Measurements from ENCODE around the gene SIN3B. TPM values are rescaled to one million over a fixed set of nuclear protein-coding genes. Genes with fewer than 3 reads are reported as not detected.

The SIN3B gene
- polyA plus RNA-seq, 1 of the 3 experiments (the other 2 are of a cell fraction), result 29.7 TPM

DNA sequence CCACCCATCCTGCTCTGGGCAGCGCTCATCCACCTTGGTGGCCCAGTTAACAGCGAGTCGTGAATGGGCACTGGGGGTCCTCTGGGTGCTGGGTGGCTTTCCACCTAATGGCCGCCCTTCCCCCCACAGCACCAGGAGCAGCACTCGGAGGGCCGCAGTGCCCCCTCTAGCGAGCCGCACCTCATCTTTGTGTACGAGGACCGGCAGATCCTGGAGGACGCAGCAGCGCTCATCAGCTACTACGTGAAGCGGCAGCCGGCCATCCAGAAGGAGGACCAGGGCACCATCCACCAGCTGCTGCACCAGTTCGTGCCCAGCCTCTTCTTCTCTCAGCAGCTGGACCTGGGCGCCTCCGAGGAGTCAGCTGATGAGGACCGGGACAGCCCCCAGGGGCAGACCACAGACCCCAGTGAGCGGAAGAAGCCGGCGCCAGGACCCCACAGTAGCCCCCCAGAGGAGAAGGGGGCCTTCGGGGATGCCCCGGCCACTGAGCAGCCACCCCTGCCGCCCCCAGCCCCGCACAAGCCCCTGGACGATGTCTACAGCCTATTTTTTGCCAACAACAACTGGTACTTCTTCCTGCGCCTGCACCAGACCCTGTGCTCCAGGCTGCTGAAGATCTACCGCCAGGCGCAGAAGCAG is 40.3 kb downstream of the SIN3B start:
- no peaks in the 10 kb centered on the region for H3K27me3 ChIP-seq (ENCODE audit: insufficient read depth)
- H3F3A ChIP-seq (replicated peaks; ENCODE audit: insufficient read depth), result no peaks in the 10 kb centered on the region
- WGBS (ENCODE audit: low lambda C conversion rate), result 98% methylated on average over 14 of the region's 30 CpGs
- H3K36me3 ChIP-seq (replicated peaks in 1 of 2; ENCODE audit: control insufficient read depth in 1 of 2, insufficient read depth in 2 of 2, low read length in 1 of 2), result peaks cover 10 to 55% of the 10 kb centered on the region in 2 experiments
- no peak overlapping the region for H3K4me3 ChIP-seq (ENCODE audit: low read depth in 2 of 2, low read length in 1 of 2)
- TF ChIP-seq EP300 (IDR thresholded peaks at IDR 0.05; ENCODE audit: borderline replicate concordance in 1 of 2, low read depth in 1 of 2, low read length in 1 of 2), result no peak
- no peak for TF ChIP-seq MXI1 (IDR thresholded peaks at IDR 0.05; ENCODE audit: low read depth, low read length)
- TF ChIP-seq NRF1 (IDR thresholded peaks at IDR 0.05; ENCODE audit: low read depth, low read length), result no peak
- no peak for TF ChIP-seq RCOR1 (IDR thresholded peaks at IDR 0.05; ENCODE audit: low read length)
- no peak for TF ChIP-seq FOSL2 (IDR thresholded peaks at IDR 0.05; ENCODE audit: borderline replicate concordance, low read depth)
- ChIA-PET POLR2A (no interaction called here), CTCF (no interaction called here)
- H2AFZ ChIP-seq (ENCODE audit: low read depth), result no peak overlapping the region
- H3K27ac ChIP-seq (ENCODE audit: low read depth in 2 of 2, low read length in 1 of 2), result no peak overlapping the region
- no peaks in the 10 kb centered on the region for H4K20me1 ChIP-seq (ENCODE audit: insufficient read depth)
- H3K79me2 ChIP-seq (ENCODE audit: insufficient read depth), result 0 out of 2 replicates have a peak, but pooled peaks cover 3% of the 10 kb centered on the region
- H3K4me1 ChIP-seq (ENCODE audit: control insufficient read depth in 1 of 2, insufficient read depth in 2 of 2, low read depth in 1 of 2, low read length in 1 of 2), result no peaks in the 10 kb centered on the region
- no peaks in the 10 kb centered on the region for H3K9me2 ChIP-seq
- H3K4me2 ChIP-seq, result no peak overlapping the region
- H3K9ac ChIP-seq, result no peak overlapping the region
- H3K9me3 ChIP-seq, result no peaks in the 10 kb centered on the region
- no peak for DNase-seq

GRCh38 chr19:16871871-16872270 is 42.7 kb downstream of the SIN3B start:
- peaks cover 8 to 53% of the 10 kb centered on the region in 2 experiments for H3K36me3 ChIP-seq (replicated peaks in 1 of 2; ENCODE audit: control insufficient read depth in 1 of 2, insufficient read depth in 2 of 2, low read length in 1 of 2)
- no peak overlapping the region for H3K27ac ChIP-seq (ENCODE audit: low read depth in 2 of 2, low read length in 1 of 2)

GRCh38 chr19:16872728-16873127 is 43.5 kb downstream of the SIN3B start:
- POLR2A ChIA-PET, result no interaction called here
- H3K9me3 ChIP-seq, result no peaks in the 10 kb centered on the region
- peaks cover 5% of the 10 kb centered on the region; the same call in 1 of the 2 replicates for H4K20me1 ChIP-seq (ENCODE audit: insufficient read depth)
- no peak overlapping the region for H3K4me2 ChIP-seq
- H3K27ac ChIP-seq (ENCODE audit: low read depth in 2 of 2, low read length in 1 of 2), result no peak overlapping the region
- no peaks in the 10 kb centered on the region for H3K27me3 ChIP-seq (ENCODE audit: insufficient read depth)
- 98% methylated on average over 13 of the region's 21 CpGs for WGBS (ENCODE audit: low lambda C conversion rate)
- H3K9me2 ChIP-seq, result no peaks in the 10 kb centered on the region
- DNase-seq, result no peak
- TF ChIP-seq NRF1 (IDR thresholded peaks at IDR 0.05; ENCODE audit: low read depth, low read length) (no peak), POLR2AphosphoS5 (IDR thresholded peaks at IDR 0.05; ENCODE audit: low read depth, low read length) (no peak), MXI1 (IDR thresholded peaks at IDR 0.05; ENCODE audit: low read depth, low read length) (no peak), MEF2A (IDR thresholded peaks at IDR 0.05; ENCODE audit: borderline replicate concordance, low read depth) (no peak)
- H3K79me2 ChIP-seq (ENCODE audit: insufficient read depth), result 0 out of 2 replicates have a peak, but pooled peaks cover 3% of the 10 kb centered on the region
- H3K36me3 ChIP-seq (replicated peaks in 1 of 2; ENCODE audit: control insufficient read depth in 1 of 2, insufficient read depth in 2 of 2, low read length in 1 of 2), result peaks cover 12 to 53% of the 10 kb centered on the region in 2 experiments
- H3K9ac ChIP-seq, result no peak overlapping the region
- H2AFZ ChIP-seq (ENCODE audit: low read depth), result no peak overlapping the region
- H3K4me3 ChIP-seq (ENCODE audit: low read depth in 2 of 2, low read length in 1 of 2), result no peak overlapping the region
- H3K4me1 ChIP-seq (ENCODE audit: control insufficient read depth in 1 of 2, insufficient read depth in 2 of 2, low read depth in 1 of 2, low read length in 1 of 2), result no peaks in the 10 kb centered on the region
- CTCF ChIA-PET, result no interaction called here
- no peaks in the 10 kb centered on the region for H3F3A ChIP-seq (replicated peaks; ENCODE audit: insufficient read depth)

More at GRCh38 chr19:16871871-16872270, 42.7 kb downstream of the SIN3B start:
- H3K4me3 ChIP-seq (ENCODE audit: low read depth in 2 of 2, low read length in 1 of 2), result no peak overlapping the region
- ChIA-PET CTCF (interaction anchor here (1.0 kb wide), 1 partner anchor 57 kb away, joined by 3 read pairs; no protein-coding TSS in a partner anchor), POLR2A (no interaction called here)
- 0 out of 2 replicates have a peak, but pooled peaks cover 3% of the 10 kb centered on the region for H3K79me2 ChIP-seq (ENCODE audit: insufficient read depth)
- no peaks in the 10 kb centered on the region for H3K9me3 ChIP-seq
- no peaks in the 10 kb centered on the region for H3F3A ChIP-seq (replicated peaks; ENCODE audit: insufficient read depth)
- H4K20me1 ChIP-seq (ENCODE audit: insufficient read depth), result peaks cover 5% of the 10 kb centered on the region; the same call in 1 of the 2 replicates
- H2AFZ ChIP-seq (ENCODE audit: low read depth), result no peak overlapping the region
- TF ChIP-seq POLR2AphosphoS5 (IDR thresholded peaks at IDR 0.05; ENCODE audit: low read depth, low read length) (no peak), TAF1 (IDR thresholded peaks at IDR 0.05; ENCODE audit: borderline replicate concordance, low read depth, low read length) (no peak), RAD21 (IDR thresholded peaks at IDR 0.05; ENCODE audit: low read length) (no peak), RCOR1 (IDR thresholded peaks at IDR 0.05; ENCODE audit: low read length) (no peak)
- TF ChIP-seq, protein P1, sequence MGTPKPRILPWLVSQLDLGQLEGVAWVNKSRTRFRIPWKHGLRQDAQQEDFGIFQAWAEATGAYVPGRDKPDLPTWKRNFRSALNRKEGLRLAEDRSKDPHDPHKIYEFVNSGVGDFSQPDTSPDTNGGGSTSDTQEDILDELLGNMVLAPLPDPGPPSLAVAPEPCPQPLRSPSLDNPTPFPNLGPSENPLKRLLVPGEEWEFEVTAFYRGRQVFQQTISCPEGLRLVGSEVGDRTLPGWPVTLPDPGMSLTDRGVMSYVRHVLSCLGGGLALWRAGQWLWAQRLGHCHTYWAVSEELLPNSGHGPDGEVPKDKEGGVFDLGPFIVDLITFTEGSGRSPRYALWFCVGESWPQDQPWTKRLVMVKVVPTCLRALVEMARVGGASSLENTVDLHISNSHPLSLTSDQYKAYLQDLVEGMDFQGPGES (IDR thresholded peaks at IDR 0.05; ENCODE audit: low read depth, low read length), result no peak
- 91% methylated on average over 7 of the region's 7 CpGs for WGBS (ENCODE audit: low lambda C conversion rate)
- H3K4me2 ChIP-seq, result no peak overlapping the region
- no peaks in the 10 kb centered on the region for H3K9me2 ChIP-seq
- DNase-seq, result no peak
- H3K27me3 ChIP-seq (ENCODE audit: insufficient read depth), result no peaks in the 10 kb centered on the region
- H3K9ac ChIP-seq, result no peak overlapping the region
- no peaks in the 10 kb centered on the region for H3K4me1 ChIP-seq (ENCODE audit: control insufficient read depth in 1 of 2, insufficient read depth in 2 of 2, low read depth in 1 of 2, low read length in 1 of 2)

Data from SK-N-SH (cell line).